Measurements from ENCODE around the gene EPSTI1. TPM values are rescaled to one million over a fixed set of nuclear protein-coding genes. Genes with fewer than 3 reads are reported as not detected.

EPSTI1 gene
- total and polyA plus RNA-seq, 4 experiments from 2014 or later = 11.4 to 19.4 (median 18.1) TPM

GRCh38 chr13:43031881-43032280 is 39.8 kb upstream of the EPSTI1 start:
- Histone ChIP-seq H3K9me3 (ENCODE audit: control insufficient read depth in 1 of 2, low read length in 2 of 2) (no peaks in the 10 kb centered on the region), H3K27me3 (ENCODE audit: insufficient read depth, low read length) (no peaks in the 10 kb centered on the region), H3K4me3 (ENCODE audit: low read length in 2 of 2) (no peak overlapping the region), H3K4me1 (ENCODE audit: insufficient read depth, low read length) (peaks cover 15% of the 10 kb centered on the region), H3K27ac (ENCODE audit: low read depth, low read length) (no peak overlapping the region), H3K36me3 (ENCODE audit: insufficient read depth, low read length) (no peaks in the 10 kb centered on the region)
- Mint-ChIP-seq H3K9me3 (no peaks in the 10 kb centered on the region), H3K27me3 (no peaks in the 10 kb centered on the region), H3K27ac (no peak overlapping the region), H3K36me3 (peaks cover 44% of the 10 kb centered on the region in 2 donors), H3K4me3 (no peak overlapping the region), H3K4me1 (peaks cover 28 to 47% (median 36%) of the 10 kb centered on the region in 4 donors)
- ChIA-PET CTCF (ENCODE audit: partially characterized antibody) (interaction anchor here (1.3 to 1.7 kb wide), 3 partner anchors 8 to 62 kb away, joined by 3 to 5 read pairs (median 4); no protein-coding TSS in a partner anchor), POLR2A (ENCODE audit: partially characterized antibody) (interaction anchor here (1.3 kb wide), 1 partner anchor 8 kb away, joined by 3 read pairs; no protein-coding TSS in a partner anchor)
- intact Hi-C loops (cut with micrococcal nuclease) = no loop called here
- DNase-seq = no peak

- Mint-ChIP-seq H3K36me3 (peaks cover 44% of the 10 kb centered on the region in 2 donors), H3K4me3 (no peak overlapping the region), H3K27me3 (no peaks in the 10 kb centered on the region), H3K4me1 (peaks cover 31 to 55% (median 37%) of the 10 kb centered on the region in 4 donors), H3K27ac (peak overlapping the region in 3 of 7 donors; percentile 3 to 22 (median 20)), H3K9me3 (no peaks in the 10 kb centered on the region)
- no peaks in the 10 kb centered on the region for H3K9me3 ChIP-seq (ENCODE audit: control insufficient read depth in 1 of 2, low read length in 2 of 2)
- H3K4me1 ChIP-seq (ENCODE audit: insufficient read depth, low read length) = peaks cover 22% of the 10 kb centered on the region
- no peak for DNase-seq
- H3K27me3 ChIP-seq (ENCODE audit: insufficient read depth, low read length) = no peaks in the 10 kb centered on the region
- H3K27ac ChIP-seq (ENCODE audit: low read depth, low read length) = no peak overlapping the region
- no peaks in the 10 kb centered on the region for H3K36me3 ChIP-seq (ENCODE audit: insufficient read depth, low read length)
- CTCF ChIA-PET (ENCODE audit: partially characterized antibody) = no interaction called here
- POLR2A ChIA-PET (ENCODE audit: partially characterized antibody) = no interaction called here
- intact Hi-C loops (cut with micrococcal nuclease) = no loop called here
- H3K4me3 ChIP-seq (ENCODE audit: low read length in 2 of 2) = no peak overlapping the region
Measured at GRCh38 chr13:43030548-43030947, 38.5 kb upstream of the EPSTI1 start.

- ChIA-PET CTCF (ENCODE audit: partially characterized antibody) (interaction anchor here (1.1 to 2.2 kb wide), 3 partner anchors 15 to 57 kb away, joined by 4 to 14 read pairs (median 4); no protein-coding TSS in a partner anchor), POLR2A (ENCODE audit: partially characterized antibody) (no interaction called here)
- intact Hi-C loops (cut with micrococcal nuclease) = no loop called here
Measured at GRCh38 chr13:43026262-43026661, 34.2 kb upstream of the EPSTI1 start.

GRCh38 chr13:43023289-43023963 is 31.4 kb upstream of the EPSTI1 start, which contains the start of gene DNAJC15:
Gene DNAJC15 (plus strand): TSS chr13:43023586. CDS start chr13:43023627, 41 bp downstream.
- H3K4me3 Mint-ChIP-seq = peak within 1 kb of the TSS; percentile 90 to 100 (median 98)
- Histone ChIP-seq H3K27ac (ENCODE audit: low read depth, low read length) (peak within 1 kb of the TSS; percentile 66), H3K4me1 (ENCODE audit: insufficient read depth, low read length) (peaks cover 35% of the 10 kb centered on the region), H3K4me3 (ENCODE audit: low read length in 2 of 2) (peak within 1 kb of the TSS; percentile 85 to 92), H3K36me3 (ENCODE audit: insufficient read depth, low read length) (no peaks in the 10 kb centered on the region), H3K9me3 (ENCODE audit: control insufficient read depth in 1 of 2, low read length in 2 of 2) (no peaks in the 10 kb centered on the region), H3K27me3 (ENCODE audit: insufficient read depth, low read length) (no peaks in the 10 kb centered on the region)
- intact Hi-C loops (cut with micrococcal nuclease) = loop anchor here (1.0 to 2.0 kb wide), 5 partner anchors 21 to 751 kb away; partner anchors contain the start of genes AKAP11 and EPSTI1
- H3K27me3 Mint-ChIP-seq = no peaks in the 10 kb centered on the region
- H3K9me3 Mint-ChIP-seq = peaks cover 0 to 3% (median 0%) of the 10 kb centered on the region in 8 donors
- peak; percentile 81 to 87 (median 84) for DNase-seq
- H3K4me1 Mint-ChIP-seq = peaks cover 19 to 42% (median 32%) of the 10 kb centered on the region in 4 donors
- ChIA-PET POLR2A (ENCODE audit: partially characterized antibody) (interaction anchor here (0.7 to 5.1 kb wide), 10 partner anchors 8 to 54 kb away, joined by 3 to 97 read pairs (median 6); partner anchors contain the start of gene EPSTI1), CTCF (ENCODE audit: partially characterized antibody) (interaction anchor here (0.7 to 4.1 kb wide), 14 partner anchors 9 to 55 kb away, joined by 3 to 25 read pairs (median 4); partner anchors contain the start of gene EPSTI1)
- peaks cover 5 to 17% of the 10 kb centered on the region in 2 donors for H3K36me3 Mint-ChIP-seq
- H3K27ac Mint-ChIP-seq = peak within 1 kb of the TSS; percentile 87 to 99 (median 98)

More at GRCh38 chr13:43026262-43026661, 34.2 kb upstream of the EPSTI1 start:
- DNase-seq = no peak
- H3K9me3 ChIP-seq (ENCODE audit: control insufficient read depth in 1 of 2, low read length in 2 of 2) = no peaks in the 10 kb centered on the region
- Mint-ChIP-seq H3K4me1 (peaks cover 30 to 55% (median 42%) of the 10 kb centered on the region in 4 donors), H3K36me3 (peaks cover 19 to 30% of the 10 kb centered on the region in 2 donors), H3K27ac (no peak overlapping the region), H3K27me3 (no peaks in the 10 kb centered on the region), H3K4me3 (peak overlapping the region in 5 of 8 donors; percentile 20 to 59 (median 39)), H3K9me3 (peaks cover 0 to 3% (median 0%) of the 10 kb centered on the region in 8 donors)
- H3K27me3 ChIP-seq (ENCODE audit: insufficient read depth, low read length) = no peaks in the 10 kb centered on the region
- H3K27ac ChIP-seq (ENCODE audit: low read depth, low read length) = no peak overlapping the region
- H3K4me1 ChIP-seq (ENCODE audit: insufficient read depth, low read length) = peaks cover 37% of the 10 kb centered on the region
- H3K4me3 ChIP-seq (ENCODE audit: low read length in 2 of 2) = no peak overlapping the region
- H3K36me3 ChIP-seq (ENCODE audit: insufficient read depth, low read length) = no peaks in the 10 kb centered on the region

- no peaks in the 10 kb centered on the region for H3K36me3 ChIP-seq (ENCODE audit: insufficient read depth, low read length)
- H3K27me3 Mint-ChIP-seq = no peaks in the 10 kb centered on the region
- peaks cover 13 to 37% (median 27%) of the 10 kb centered on the region in 4 donors for H3K4me1 Mint-ChIP-seq
- H3K27ac ChIP-seq (ENCODE audit: low read depth, low read length) = peak overlapping the region; percentile 66
- intact Hi-C loops (cut with micrococcal nuclease) = loop anchor here (1.0 to 2.0 kb wide), 5 partner anchors 22 to 751 kb away; partner anchors contain the start of genes AKAP11 and EPSTI1
- ChIA-PET CTCF (ENCODE audit: partially characterized antibody) (interaction anchor here (0.9 to 4.1 kb wide), 11 partner anchors 9 to 54 kb away, joined by 3 to 25 read pairs (median 4); no protein-coding TSS in a partner anchor), POLR2A (ENCODE audit: partially characterized antibody) (interaction anchor here (0.7 to 5.1 kb wide), 9 partner anchors 8 to 53 kb away, joined by 3 to 97 read pairs (median 7); partner anchors contain the start of gene EPSTI1)
- peak overlapping the region; percentile 90 to 100 (median 98) for H3K4me3 Mint-ChIP-seq
- peaks cover 32% of the 10 kb centered on the region for H3K4me1 ChIP-seq (ENCODE audit: insufficient read depth, low read length)
- no peaks in the 10 kb centered on the region for H3K9me3 ChIP-seq (ENCODE audit: control insufficient read depth in 1 of 2, low read length in 2 of 2)
- H3K27ac Mint-ChIP-seq = peak overlapping the region in 5 of 7 donors; percentile 87 to 99 (median 98)
- peak overlapping the region; percentile 85 to 92 for H3K4me3 ChIP-seq (ENCODE audit: low read length in 2 of 2)
- DNase-seq = no peak
- H3K27me3 ChIP-seq (ENCODE audit: insufficient read depth, low read length) = no peaks in the 10 kb centered on the region
- peaks cover 0 to 3% (median 0%) of the 10 kb centered on the region in 8 donors for H3K9me3 Mint-ChIP-seq
- peaks cover under 1 to 12% of the 10 kb centered on the region in 2 donors for H3K36me3 Mint-ChIP-seq
Measured at GRCh38 chr13:43022934-43023288, 30.9 kb upstream of the EPSTI1 start.

GRCh38 chr13:43021926-43022670 is 30.1 kb upstream of the EPSTI1 start:
- H3K27ac Mint-ChIP-seq = peak overlapping the region in 4 of 7 donors; percentile 5 to 99 (median 12)
- CTCF ChIA-PET (ENCODE audit: partially characterized antibody) = interaction anchor here (0.9 to 4.1 kb wide), 6 partner anchors 23 to 54 kb away, joined by 3 to 25 read pairs (median 4); no protein-coding TSS in a partner anchor
- peaks cover 27% of the 10 kb centered on the region for H3K4me1 ChIP-seq (ENCODE audit: insufficient read depth, low read length)
- H3K27me3 Mint-ChIP-seq = no peaks in the 10 kb centered on the region
- intact Hi-C loops (cut with micrococcal nuclease) = loop anchor here (2.0 kb wide), 1 partner anchor 23 kb away; no protein-coding TSS in a partner anchor
- H3K36me3 ChIP-seq (ENCODE audit: insufficient read depth, low read length) = no peaks in the 10 kb centered on the region
- no peak overlapping the region for H3K27ac ChIP-seq (ENCODE audit: low read depth, low read length)
- no peaks in the 10 kb centered on the region for H3K9me3 ChIP-seq (ENCODE audit: control insufficient read depth in 1 of 2, low read length in 2 of 2)
- peaks cover 0 to 9% of the 10 kb centered on the region in 2 donors for H3K36me3 Mint-ChIP-seq
- no peak overlapping the region for H3K4me3 ChIP-seq (ENCODE audit: low read length in 2 of 2)
- peaks cover 10 to 34% (median 23%) of the 10 kb centered on the region in 4 donors for H3K4me1 Mint-ChIP-seq
- POLR2A ChIA-PET (ENCODE audit: partially characterized antibody) = interaction anchor here (1.2 to 5.1 kb wide), 3 partner anchors 30 to 52 kb away, joined by 4 to 97 read pairs (median 18); partner anchors contain the start of gene EPSTI1
- H3K4me3 Mint-ChIP-seq = peak overlapping the region in 4 of 8 donors; percentile 3 to 73 (median 9)
- H3K27me3 ChIP-seq (ENCODE audit: insufficient read depth, low read length) = no peaks in the 10 kb centered on the region
- H3K9me3 Mint-ChIP-seq = peaks cover 0 to 3% (median 0%) of the 10 kb centered on the region in 8 donors
- no peak for DNase-seq

Data from CD4-positive, alpha-beta memory T cell (primary cell).